Measurements from ENCODE around the gene RGR.

The RGR gene

DNA sequence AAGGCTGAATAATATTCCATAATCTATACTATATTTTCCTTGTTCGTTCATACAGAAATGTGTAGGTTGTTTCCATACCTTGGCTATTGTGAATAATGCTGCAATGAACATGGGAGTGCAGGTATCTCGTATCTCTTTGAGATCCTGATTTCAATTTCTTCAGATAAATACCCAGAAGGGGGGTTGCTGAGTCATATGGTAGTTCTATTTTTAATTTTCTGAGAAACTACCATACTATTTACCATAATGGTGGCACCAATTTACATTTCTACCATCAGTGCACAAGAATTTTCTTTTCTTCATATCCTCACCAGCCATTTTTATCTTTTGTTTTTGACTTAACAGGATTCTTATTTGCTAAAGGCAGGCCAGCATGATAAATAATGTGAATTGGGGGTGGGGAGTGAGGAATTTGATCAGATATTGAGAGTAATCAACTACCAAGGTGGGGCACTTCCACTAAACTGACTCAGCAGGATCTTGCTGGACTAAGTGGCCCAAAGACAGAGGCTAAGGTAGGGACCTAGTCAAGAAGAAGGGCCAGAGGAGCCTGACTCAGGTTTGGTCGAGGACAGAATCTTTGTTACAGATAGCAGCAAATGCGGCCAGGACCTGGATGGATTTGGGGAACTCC, 62.0 kb downstream of the RGR start:
- no peak for DNase-seq (ENCODE audit: extremely low spot score)
- TF ChIP-seq ZNF384 (IDR thresholded peaks at IDR 0.05) (no peak), CTBP1 (IDR thresholded peaks at IDR 0.05; ENCODE audit: borderline replicate concordance) (no peak), ELF4 (IDR thresholded peaks at IDR 0.05) (no peak), TARDBP (IDR thresholded peaks at IDR 0.05) (no peak), SP1 (IDR thresholded peaks at IDR 0.05) (no peak), ARNT (IDR thresholded peaks at IDR 0.05) (no peak), FOXK2 (IDR thresholded peaks at IDR 0.05) (no peak), L3MBTL2 (conservative IDR thresholded peaks at IDR 0.05) (no peak), NFRKB (IDR thresholded peaks at IDR 0.05) (no peak), BHLHE40 (IDR thresholded peaks at IDR 0.05; ENCODE audit: borderline replicate concordance) (no peak)
- ChIA-PET POLR2A (no interaction called here), CTCF (no interaction called here)

DNA sequence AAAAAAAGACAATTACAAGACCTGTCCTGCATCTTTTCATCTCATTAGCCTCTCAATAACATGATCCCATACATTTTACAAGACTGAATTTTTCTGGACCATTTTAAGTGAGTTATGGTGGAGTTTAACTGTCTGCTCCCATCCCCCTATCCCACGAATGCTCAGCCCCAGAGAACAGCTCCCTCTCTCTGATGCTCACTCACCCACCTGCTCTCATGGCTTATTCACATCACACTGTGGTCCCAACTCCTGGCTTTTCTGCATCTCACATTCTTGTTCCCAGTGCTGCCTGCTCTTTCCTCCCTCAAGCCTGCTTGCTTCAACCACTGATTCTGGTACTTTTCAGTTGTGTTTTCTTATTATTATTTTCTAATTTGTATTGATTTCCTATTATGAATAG, 63.2 kb downstream of the RGR start:
- ChIA-PET POLR2A (no interaction called here), CTCF (no interaction called here)
- no peak for TF ChIP-seq HDGF (IDR thresholded peaks at IDR 0.05; ENCODE audit: borderline replicate concordance)
- TF ChIP-seq LEF1 (IDR thresholded peaks at IDR 0.05; ENCODE audit: borderline replicate concordance): no peak
- no peak for DNase-seq (ENCODE audit: extremely low spot score)

DNA sequence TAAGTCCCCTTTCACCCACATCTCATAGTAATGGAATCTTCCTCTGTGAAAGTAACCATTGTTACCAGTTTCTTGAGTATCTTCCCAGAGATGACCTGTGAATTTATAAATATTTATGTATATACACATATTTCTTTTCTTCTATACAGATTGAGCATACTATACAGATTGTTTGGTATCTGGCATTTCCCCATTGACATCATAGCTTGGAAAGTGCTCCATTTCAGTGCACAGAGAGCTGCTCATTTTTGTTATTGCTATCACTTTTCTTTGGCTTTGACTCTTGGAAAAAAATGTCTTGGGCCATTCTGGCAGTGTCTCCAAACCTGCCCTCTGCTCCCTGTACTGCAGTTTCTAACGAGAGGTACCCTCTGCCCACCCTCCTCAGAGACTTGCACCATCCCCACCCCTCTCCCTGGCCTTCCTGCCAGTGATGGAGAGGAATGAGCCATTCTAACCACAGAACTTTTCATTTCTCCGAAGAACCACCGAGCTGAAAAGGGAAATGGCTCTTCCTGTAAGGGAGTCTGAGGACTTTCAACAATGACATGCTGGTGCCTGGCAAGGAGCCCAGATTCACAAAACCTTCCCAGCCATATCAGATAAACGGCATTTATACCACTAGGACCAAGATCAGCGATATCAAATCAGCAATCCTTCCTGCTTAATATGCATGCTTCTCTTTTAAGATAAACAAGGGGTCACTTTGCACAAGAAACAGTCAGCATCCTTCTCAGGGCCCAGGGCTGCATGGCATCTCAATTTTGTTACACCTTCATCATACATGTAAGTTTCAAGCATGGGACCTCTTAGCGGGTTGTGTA, 63.8 kb downstream of the RGR start:
- CTCF ChIA-PET: no interaction called here
- POLR2A ChIA-PET: interaction anchor here (2.8 kb wide), 1 partner anchor 20 kb away, joined by 7 read pairs; the partner anchor contains the start of gene CCSER2
- DNase-seq (ENCODE audit: extremely low spot score): no peak
- TF ChIP-seq SUZ12 (IDR thresholded peaks at IDR 0.05) (no peak), CTBP1 (IDR thresholded peaks at IDR 0.05; ENCODE audit: borderline replicate concordance) (no peak), HDGF (IDR thresholded peaks at IDR 0.05; ENCODE audit: borderline replicate concordance) (no peak), ARNT (IDR thresholded peaks at IDR 0.05) (no peak), TARDBP (IDR thresholded peaks at IDR 0.05) (no peak), ELF4 (IDR thresholded peaks at IDR 0.05) (no peak), BHLHE40 (IDR thresholded peaks at IDR 0.05; ENCODE audit: borderline replicate concordance) (no peak), LEF1 (IDR thresholded peaks at IDR 0.05; ENCODE audit: borderline replicate concordance) (no peak), FOXM1 (IDR thresholded peaks at IDR 0.05; ENCODE audit: borderline replicate concordance) (no peak), FOXK2 (IDR thresholded peaks at IDR 0.05) (no peak), ZNF384 (IDR thresholded peaks at IDR 0.05) (no peak)

Measured in HEK293T (cell line).